GM10266 (cell line): ENCODE results near the gene ATG5.
"Not testable (repeated sequence)": the region's sequence is repeated elsewhere in the genome, so short reads cannot be mapped to it uniquely, and the experiment has no call there.

Experiments used
- DNase-seq: peaks from one replicate; pipeline ENCODE4 v3.0.0; 2012; ENCODE audit errors: extremely low spot score
- CTCF ChIP-seq: IDR thresholded peaks from 2 replicates; pipeline ENCODE4 v1.5.1; 2012; ENCODE audit warnings: mild to moderate bottlenecking, low read depth; ENCODE audit not compliant: control insufficient read depth, insufficient read depth; ENCODE audit errors: missing control alignments

ATG5 gene

DNA sequence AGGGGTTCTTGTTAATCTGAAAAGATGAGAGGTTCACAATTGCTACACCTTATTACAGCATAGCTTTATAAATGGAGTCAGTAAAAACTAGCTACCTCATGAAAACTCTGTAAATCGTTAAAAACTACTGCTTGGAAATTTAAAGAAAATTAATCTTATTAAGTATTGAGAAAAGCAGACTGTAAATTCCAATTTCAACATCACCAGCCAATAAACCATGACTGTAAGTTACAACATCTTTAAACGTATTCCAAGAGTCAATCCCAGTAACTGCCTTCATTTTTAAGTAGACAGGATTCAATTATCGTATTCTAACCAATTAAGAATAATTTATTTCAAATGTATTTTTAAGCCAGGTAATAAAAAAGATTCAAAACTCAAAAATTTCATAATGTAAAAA, 70.3 kb downstream of the ATG5 start:
- no peak for DNase-seq
- no peak for TF ChIP-seq CTCF

- TF ChIP-seq CTCF, result no peak
- no peak for DNase-seq
Observed at GRCh38 chr6:106254636-106255035, 70.9 kb downstream of the ATG5 start.

DNA sequence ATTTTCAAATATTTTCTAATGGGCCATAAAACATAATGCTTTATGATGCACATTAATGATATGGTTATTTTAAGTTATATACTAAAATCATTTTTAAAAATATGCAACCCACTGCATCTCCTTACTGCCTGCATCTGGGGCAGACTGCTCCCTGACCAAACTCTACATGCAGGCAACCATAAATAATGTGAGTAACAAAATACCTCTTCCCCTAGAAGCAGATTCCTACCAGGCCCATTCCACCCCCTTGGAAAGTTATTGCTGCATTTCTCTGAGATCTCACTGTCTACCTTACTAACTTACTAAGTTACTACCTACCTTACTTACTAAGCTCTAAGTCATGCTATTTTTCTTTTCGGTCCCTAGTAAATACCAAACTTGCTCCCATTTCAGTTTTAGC, 71.8 kb downstream of the ATG5 start:
- no peak for TF ChIP-seq CTCF
- DNase-seq, result no peak

DNA sequence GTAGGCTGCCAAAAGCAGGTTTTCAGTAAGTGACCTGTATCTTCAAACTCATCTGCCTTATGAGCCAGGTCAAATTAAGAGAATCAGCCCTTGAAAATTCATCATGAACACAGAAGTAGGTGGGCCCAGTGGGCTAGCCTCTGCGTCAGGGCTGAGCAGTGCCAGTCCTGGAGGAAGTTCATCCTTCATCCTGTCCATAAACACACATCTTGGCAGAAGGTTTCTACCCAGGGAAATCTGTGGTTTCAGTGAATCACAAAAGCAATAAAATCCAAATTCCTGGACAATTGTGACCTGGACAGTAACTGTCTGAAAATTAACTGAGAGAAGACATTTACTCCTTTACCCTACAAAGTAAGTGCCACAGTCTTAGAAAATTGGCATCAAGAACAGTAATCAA, 72.4 kb downstream of the ATG5 start:
- DNase-seq, result no peak
- no peak for TF ChIP-seq CTCF

GRCh38 chr6:106252687-106253086, 72.9 kb downstream of the ATG5 start:
- TF ChIP-seq CTCF, result no peak
- DNase-seq, result no peak

- not testable (repeated sequence) for DNase-seq
Observed at GRCh38 chr6:106251531-106252255, 73.9 kb downstream of the ATG5 start.

DNA sequence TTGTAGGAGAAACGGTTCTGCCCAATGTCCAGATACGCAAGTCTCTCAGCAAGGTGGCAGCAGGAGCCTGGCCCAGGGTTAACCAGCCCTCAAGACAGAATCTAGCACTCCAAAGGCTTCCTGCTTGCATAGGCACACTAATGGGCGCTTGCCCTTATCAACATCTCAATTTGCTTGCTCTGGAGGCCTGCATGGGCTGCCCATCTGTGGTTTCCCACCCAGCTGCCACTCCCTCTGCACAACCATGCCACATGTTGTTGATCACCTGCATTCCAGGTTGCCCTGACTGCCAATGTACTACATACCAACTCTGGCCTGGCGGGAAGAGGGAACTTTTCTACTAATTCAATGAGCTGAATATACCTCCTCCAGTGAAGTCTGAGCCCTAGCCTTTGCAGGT, 74.6 kb downstream of the ATG5 start:
- TF ChIP-seq CTCF, result no peak
- no peak for DNase-seq

DNA sequence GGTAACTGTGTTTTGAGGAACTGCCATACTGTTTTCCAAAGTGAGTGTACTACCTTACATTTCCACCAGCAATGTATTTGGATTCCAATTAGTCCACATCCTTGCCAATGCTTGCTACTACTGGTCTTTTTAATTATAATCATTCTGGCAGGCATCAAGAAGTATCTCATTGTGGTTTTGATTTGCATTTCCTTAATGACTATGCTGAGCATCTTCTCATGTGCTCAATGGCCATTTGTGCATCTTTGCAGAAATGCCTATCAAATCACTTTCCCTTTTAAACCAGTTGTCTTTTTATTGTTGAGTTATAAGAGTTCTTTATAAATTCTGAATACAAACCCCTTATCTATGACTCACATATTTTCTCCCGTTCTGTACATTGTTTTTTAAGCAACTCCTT, 75.9 kb downstream of the ATG5 start:
- TF ChIP-seq CTCF, result no peak
- no peak for DNase-seq
